ENCODE measurements around the gene SLC5A2. TPM values are rescaled to one million over a fixed set of nuclear protein-coding genes. Genes with fewer than 3 reads are reported as not detected.
A peak's percentile ranks its signal among the peaks of the same experiment; 100 is the strongest.

SLC5A2 gene
- total and polyA plus RNA-seq, 2 of the 13 experiments (the other 11 are each of a cell fraction or from before 2014, with no cell fraction given), result 0.24 to 0.97 TPM

DNA sequence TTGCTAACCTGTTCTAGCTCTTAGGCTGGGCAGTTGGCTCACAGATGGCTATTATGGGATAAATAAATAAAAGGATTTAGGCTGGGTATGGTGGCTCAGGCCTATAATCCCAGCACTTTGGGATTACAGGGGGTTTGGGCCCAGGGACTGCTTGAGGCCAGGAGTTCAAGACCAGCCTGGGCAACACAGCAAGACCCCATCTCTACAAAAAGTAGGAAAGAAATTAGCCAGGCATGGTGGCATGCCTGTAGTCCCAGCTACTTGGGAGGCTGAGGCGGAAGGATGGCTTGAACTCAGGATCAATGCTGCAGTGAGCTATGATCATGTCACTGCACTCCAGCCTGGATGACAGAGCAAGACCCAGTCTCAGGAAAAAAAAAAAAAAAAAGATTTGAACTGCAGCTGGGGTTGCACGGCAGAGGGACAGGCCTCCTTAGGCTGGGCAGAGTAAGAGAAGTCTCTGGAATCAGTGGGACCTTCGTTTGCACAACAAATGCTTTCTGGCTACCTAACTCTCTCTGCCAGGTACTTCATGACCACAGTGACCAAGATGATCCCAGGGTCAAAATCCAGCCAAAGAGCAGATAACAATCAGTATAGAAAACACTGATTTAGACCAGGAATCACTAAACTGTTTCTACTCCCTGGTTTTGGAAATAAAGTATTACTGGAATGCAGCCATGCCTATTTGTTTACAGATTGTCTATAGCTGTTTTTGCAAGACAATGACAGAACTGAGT, 18.5 kb downstream of the SLC5A2 start (continued):
- TF ChIP-seq RARA (CRISPR knock-in tag; IDR thresholded peaks at IDR 0.05), result peak; percentile 12; the same call in 1 of the 2 replicates
- no peak for TF ChIP-seq SALL1 (CRISPR knock-in tag; IDR thresholded peaks at IDR 0.05)
- TF ChIP-seq ATM (IDR thresholded peaks at IDR 0.05; ENCODE audit: borderline replicate concordance), result no peak
- 0 out of 2 replicates have a peak, but pooled peaks have one; percentile 38 for TF ChIP-seq GATAD2A (CRISPR knock-in tag; IDR thresholded peaks at IDR 0.05)
- peak; percentile 88 for TF ChIP-seq ZNF121 (CRISPR knock-in tag; IDR thresholded peaks at IDR 0.05)
- TF ChIP-seq SUZ12 (IDR thresholded peaks at IDR 0.05; ENCODE audit: low read depth, low read length), result no peak
- TF ChIP-seq WIZ (CRISPR knock-in tag; IDR thresholded peaks at IDR 0.05), result no peak
- no peak for TF ChIP-seq GLMP (CRISPR knock-in tag; IDR thresholded peaks at IDR 0.05; ENCODE audit: borderline replicate concordance)
- no peak for TF ChIP-seq GABPA (IDR thresholded peaks at IDR 0.05; ENCODE audit: low read depth, low read length)
- TF ChIP-seq GABPA (CRISPR knock-in tag; IDR thresholded peaks at IDR 0.05; ENCODE audit: low read depth), result 0 out of 2 replicates have a peak, but pooled peaks have one; percentile 9
- no peak for TF ChIP-seq ZBTB7A (CRISPR knock-in tag; IDR thresholded peaks at IDR 0.05)
- no peak for TF ChIP-seq ZNF674 (CRISPR knock-in tag; IDR thresholded peaks at IDR 0.05; ENCODE audit: low read depth)
- 0 out of 2 replicates have a peak, but pooled peaks have one; percentile 36 for TF ChIP-seq GZF1 (CRISPR knock-in tag; IDR thresholded peaks at IDR 0.05)
- TF ChIP-seq RBM39 (IDR thresholded peaks at IDR 0.05; ENCODE audit: low read depth, low read length, poor library complexity, severe bottlenecking), result no peak
- TF ChIP-seq AFF4 (CRISPR knock-in tag; IDR thresholded peaks at IDR 0.05), result no peak
- no peak for TF ChIP-seq ZNF547 (CRISPR knock-in tag; IDR thresholded peaks at IDR 0.05)
- peak; percentile 23; the same call in 1 of the 2 replicates for TF ChIP-seq HNF4G (IDR thresholded peaks at IDR 0.05; ENCODE audit: borderline replicate concordance, low read depth, low read length)
- TF ChIP-seq HNF4G (CRISPR knock-in tag; IDR thresholded peaks at IDR 0.05; ENCODE audit: borderline replicate concordance, low read depth), result no peak
- TF ChIP-seq MEIS2 (CRISPR knock-in tag; IDR thresholded peaks at IDR 0.05), result no peak
- peak; percentile 33; the same call in 1 of the 2 replicates for TF ChIP-seq ZMYM2 (CRISPR knock-in tag; IDR thresholded peaks at IDR 0.05)
- no peak for TF ChIP-seq TBL1XR1 (IDR thresholded peaks at IDR 0.05; ENCODE audit: borderline replicate concordance, low read length, partially characterized antibody)
- TF ChIP-seq ZNF317 (CRISPR knock-in tag; IDR thresholded peaks at IDR 0.05), result no peak
- TF ChIP-seq ZNF274 (CRISPR knock-in tag; IDR thresholded peaks at IDR 0.05), result no peak
- TF ChIP-seq, protein P1, sequence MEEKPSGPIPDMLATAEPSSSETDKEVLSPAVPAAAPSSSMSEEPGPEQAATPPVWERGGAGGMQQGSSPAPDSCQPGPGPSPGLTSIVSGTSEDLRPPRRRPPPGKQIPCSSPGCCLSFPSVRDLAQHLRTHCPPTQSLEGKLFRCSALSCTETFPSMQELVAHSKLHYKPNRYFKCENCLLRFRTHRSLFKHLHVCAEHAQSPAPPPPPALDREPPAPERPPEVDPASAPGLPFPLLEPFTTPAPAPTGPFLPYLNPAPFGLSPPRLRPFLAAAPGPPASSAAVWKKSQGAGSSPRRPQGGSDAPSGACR (CRISPR knock-in tag; IDR thresholded peaks at IDR 0.05), result no peak
- no peak for TF ChIP-seq ZNF235 (CRISPR knock-in tag; IDR thresholded peaks at IDR 0.05; ENCODE audit: borderline replicate concordance)
- TF ChIP-seq MYC (CRISPR knock-in tag; IDR thresholded peaks at IDR 0.05; ENCODE audit: borderline replicate concordance), result no peak
